Suprapubic skin (tissue), 4 donors: ENCODE data around the gene FBXO48. TPM values are rescaled to one million over a fixed set of nuclear protein-coding genes. Genes with fewer than 3 reads are reported as not detected.

Source experiments
- DNase-seq, 2 donors: peaks; one replicate each; pipeline ENCODE4 v3.0.0-alpha.2; 2019; ENCODE audit warnings: low spot score in 2 of 2
- H3K27ac ChIP-seq: fragments of 200-600 bp; sonication (generic); one replicate; pipeline ENCODE4 v1.5.1; 2019
- H3K27me3 ChIP-seq: fragments of 200-600 bp; sonication (generic); one replicate; pipeline ENCODE4 v1.5.1; 2019
- H3K36me3 ChIP-seq: fragments of 200-600 bp; sonication (generic); one replicate; pipeline ENCODE4 v1.5.1; 2019
- H3K4me1 ChIP-seq: fragments of 200-600 bp; sonication (generic); one replicate; pipeline ENCODE4 v1.5.1; 2019
- H3K4me3 ChIP-seq: fragments of 200-600 bp; sonication (generic); one replicate; pipeline ENCODE4 v1.5.1; 2019; ENCODE audit warnings: mild to moderate bottlenecking
- H3K9me3 ChIP-seq: fragments of 200-600 bp; sonication (generic); one replicate; pipeline ENCODE4 v1.5.1; 2019
- EP300 ChIP-seq: sonication (generic); formaldehyde crosslinking; IDR thresholded peaks from one replicate; pipeline ENCODE4 v1.6.1; 2017; ENCODE audit warnings: antibody characterized with exemption
- POLR2A ChIP-seq, 2 donors: fragments of 450-650 bp; IDR thresholded peaks; one replicate each; pipeline ENCODE4 v1.6.1; 2017; ENCODE audit warnings: antibody characterized with exemption in 2 of 2, mild to moderate bottlenecking in 2 of 2, moderate library complexity in 2 of 2
- POLR2AphosphoS5 ChIP-seq, 3 donors: sonication (generic); formaldehyde crosslinking; IDR thresholded peaks; one replicate each; pipeline ENCODE4 v1.6.1; 2017; ENCODE audit warnings: antibody characterized with exemption in 3 of 3
- WGBS: methylation state at CpG from one replicate; pipeline ENCODE4 v1.1.5; 2018; 5-methylcytosine and 5-hydroxymethylcytosine counted together
- total RNA-seq, 4 donors: library from RNA; depleted of rRNA; stranded (reverse); fragments of >200 nt; gene quantifications; one replicate each; pipeline ENCODE4 v1.1.0, GENCODE V29; 2016
- TF ChIP-seq, protein P1 (sequence below), 2 donors: fragments of 200-600 bp in 1 of 2; fragments of 450-650 bp in 1 of 2; sonication (generic) in 1 of 2; IDR thresholded peaks; one replicate each; pipeline ENCODE4 v1.5.1; 2016 to 2019; ENCODE audit warnings: antibody characterized with exemption in 2 of 2, mild to moderate bottlenecking in 1 of 2, moderate library complexity in 1 of 2

The FBXO48 gene
- total RNA-seq, 4 donors from 2014 or later: 1.1 to 2.7 (median 1.7) TPM

DNA sequence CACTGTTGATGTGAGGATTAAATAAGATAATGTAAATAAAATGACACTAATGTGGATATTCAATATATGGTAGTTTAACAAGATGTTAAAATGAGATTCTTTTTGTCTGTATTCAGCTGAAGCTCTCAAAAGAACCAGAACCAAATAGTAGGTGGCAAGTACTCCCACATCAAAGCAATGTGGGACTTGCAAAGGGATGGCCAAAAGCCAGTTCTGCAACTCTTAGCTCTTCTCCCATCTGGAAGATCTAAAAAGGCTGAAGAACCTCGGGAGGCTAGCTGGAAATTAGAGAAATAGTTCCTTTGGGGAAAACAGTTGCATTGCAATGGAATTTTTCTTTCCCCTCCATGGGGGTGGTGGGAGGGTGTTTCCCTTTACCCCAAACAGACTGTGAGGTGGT lies 48.7 kb downstream of the FBXO48 start:
- H3K4me1 ChIP-seq: no peaks in the 10 kb centered on the region
- no peaks in the 10 kb centered on the region for H3K27me3 ChIP-seq
- no peak for DNase-seq
- no peak overlapping the region for H3K4me3 ChIP-seq
- no peak overlapping the region for H3K27ac ChIP-seq
- no peaks in the 10 kb centered on the region for H3K9me3 ChIP-seq
- no peak for TF ChIP-seq POLR2AphosphoS5 (IDR thresholded peaks at IDR 0.05)
- TF ChIP-seq POLR2A (IDR thresholded peaks at IDR 0.05): no peak
- TF ChIP-seq, protein P1, sequence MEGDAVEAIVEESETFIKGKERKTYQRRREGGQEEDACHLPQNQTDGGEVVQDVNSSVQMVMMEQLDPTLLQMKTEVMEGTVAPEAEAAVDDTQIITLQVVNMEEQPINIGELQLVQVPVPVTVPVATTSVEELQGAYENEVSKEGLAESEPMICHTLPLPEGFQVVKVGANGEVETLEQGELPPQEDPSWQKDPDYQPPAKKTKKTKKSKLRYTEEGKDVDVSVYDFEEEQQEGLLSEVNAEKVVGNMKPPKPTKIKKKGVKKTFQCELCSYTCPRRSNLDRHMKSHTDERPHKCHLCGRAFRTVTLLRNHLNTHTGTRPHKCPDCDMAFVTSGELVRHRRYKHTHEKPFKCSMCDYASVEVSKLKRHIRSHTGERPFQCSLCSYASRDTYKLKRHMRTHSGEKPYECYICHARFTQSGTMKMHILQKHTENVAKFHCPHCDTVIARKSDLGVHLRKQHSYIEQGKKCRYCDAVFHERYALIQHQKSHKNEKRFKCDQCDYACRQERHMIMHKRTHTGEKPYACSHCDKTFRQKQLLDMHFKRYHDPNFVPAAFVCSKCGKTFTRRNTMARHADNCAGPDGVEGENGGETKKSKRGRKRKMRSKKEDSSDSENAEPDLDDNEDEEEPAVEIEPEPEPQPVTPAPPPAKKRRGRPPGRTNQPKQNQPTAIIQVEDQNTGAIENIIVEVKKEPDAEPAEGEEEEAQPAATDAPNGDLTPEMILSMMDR (IDR thresholded peaks at IDR 0.05): no peak
- TF ChIP-seq EP300: no peak
- WGBS: 21% methylated on average over 1 of the region's 1 CpG
- H3K36me3 ChIP-seq: no peaks in the 10 kb centered on the region

GRCh38 chr2:68417926-68418325 lies 49.2 kb downstream of the FBXO48 start:
- Histone ChIP-seq H3K36me3 (no peaks in the 10 kb centered on the region), H3K27ac (no peak overlapping the region), H3K4me3 (no peak overlapping the region), H3K9me3 (no peaks in the 10 kb centered on the region), H3K4me1 (no peaks in the 10 kb centered on the region), H3K27me3 (no peaks in the 10 kb centered on the region)
- TF ChIP-seq POLR2A (IDR thresholded peaks at IDR 0.05): no peak
- no peak for TF ChIP-seq POLR2AphosphoS5 (IDR thresholded peaks at IDR 0.05)
- TF ChIP-seq, protein P1 (IDR thresholded peaks at IDR 0.05): no peak
- TF ChIP-seq EP300: no peak
- 77% methylated on average over 1 of the region's 1 CpG for WGBS
- no peak for DNase-seq

GRCh38 chr2:68416081-68416675 lies 50.9 kb downstream of the FBXO48 start:
- TF ChIP-seq POLR2AphosphoS5 (IDR thresholded peaks at IDR 0.05): no peak
- no peak for TF ChIP-seq EP300
- TF ChIP-seq, protein P1 (IDR thresholded peaks at IDR 0.05): no peak
- TF ChIP-seq POLR2A (IDR thresholded peaks at IDR 0.05): no peak
- H3K27ac ChIP-seq: no peak overlapping the region
- H3K27me3 ChIP-seq: no peaks in the 10 kb centered on the region
- DNase-seq: no peak
- H3K36me3 ChIP-seq: no peaks in the 10 kb centered on the region
- 76% methylated on average over 7 of the region's 9 CpGs for WGBS
- no peaks in the 10 kb centered on the region for H3K4me1 ChIP-seq
- no peaks in the 10 kb centered on the region for H3K9me3 ChIP-seq
- H3K4me3 ChIP-seq: no peak overlapping the region

- no peak for TF ChIP-seq POLR2A (IDR thresholded peaks at IDR 0.05)
- no peak for TF ChIP-seq POLR2AphosphoS5 (IDR thresholded peaks at IDR 0.05)
- TF ChIP-seq EP300: no peak
- TF ChIP-seq, protein P1 (IDR thresholded peaks at IDR 0.05): no peak
- Histone ChIP-seq H3K9me3 (no peaks in the 10 kb centered on the region), H3K4me3 (no peak overlapping the region), H3K36me3 (no peaks in the 10 kb centered on the region), H3K27ac (no peak overlapping the region), H3K27me3 (no peaks in the 10 kb centered on the region), H3K4me1 (no peaks in the 10 kb centered on the region)
- no peak for DNase-seq
These were observed 51.6 kb downstream of the FBXO48 start for GRCh38 chr2:68415521-68415920.

DNA sequence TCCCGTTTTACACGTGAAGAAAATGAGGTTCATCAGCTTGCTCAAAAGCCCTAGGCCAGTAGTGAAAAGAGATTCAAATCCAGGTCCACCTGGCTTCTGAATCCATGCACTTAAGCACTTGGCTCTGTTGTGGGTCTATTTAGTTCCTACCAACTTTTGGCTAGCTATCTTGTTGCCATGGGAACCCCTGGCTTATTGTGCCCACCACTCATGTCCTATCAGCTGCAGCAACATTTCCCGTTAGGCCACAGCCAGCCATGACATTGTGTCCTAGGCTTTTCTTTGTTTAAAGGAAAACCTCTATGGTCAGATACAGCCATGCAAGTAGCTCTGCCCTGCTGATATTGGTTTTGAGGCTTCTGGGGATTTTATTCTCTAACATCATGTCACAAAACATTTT lies 52.2 kb downstream of the FBXO48 start:
- H3K9me3 ChIP-seq: no peaks in the 10 kb centered on the region
- WGBS: 71% methylated on average over 3 of the region's 3 CpGs
- TF ChIP-seq, protein P1 (IDR thresholded peaks at IDR 0.05): no peak
- no peak for TF ChIP-seq POLR2AphosphoS5 (IDR thresholded peaks at IDR 0.05)
- no peak for TF ChIP-seq EP300
- TF ChIP-seq POLR2A (IDR thresholded peaks at IDR 0.05): no peak
- H3K4me3 ChIP-seq: no peak overlapping the region
- no peaks in the 10 kb centered on the region for H3K27me3 ChIP-seq
- no peaks in the 10 kb centered on the region for H3K4me1 ChIP-seq
- H3K27ac ChIP-seq: no peak overlapping the region
- H3K36me3 ChIP-seq: no peaks in the 10 kb centered on the region
- DNase-seq: no peak
